ENCODE data around the gene GCK.
A peak's percentile ranks its signal among the peaks of the same experiment; 100 is the strongest.

The GCK gene

DNA sequence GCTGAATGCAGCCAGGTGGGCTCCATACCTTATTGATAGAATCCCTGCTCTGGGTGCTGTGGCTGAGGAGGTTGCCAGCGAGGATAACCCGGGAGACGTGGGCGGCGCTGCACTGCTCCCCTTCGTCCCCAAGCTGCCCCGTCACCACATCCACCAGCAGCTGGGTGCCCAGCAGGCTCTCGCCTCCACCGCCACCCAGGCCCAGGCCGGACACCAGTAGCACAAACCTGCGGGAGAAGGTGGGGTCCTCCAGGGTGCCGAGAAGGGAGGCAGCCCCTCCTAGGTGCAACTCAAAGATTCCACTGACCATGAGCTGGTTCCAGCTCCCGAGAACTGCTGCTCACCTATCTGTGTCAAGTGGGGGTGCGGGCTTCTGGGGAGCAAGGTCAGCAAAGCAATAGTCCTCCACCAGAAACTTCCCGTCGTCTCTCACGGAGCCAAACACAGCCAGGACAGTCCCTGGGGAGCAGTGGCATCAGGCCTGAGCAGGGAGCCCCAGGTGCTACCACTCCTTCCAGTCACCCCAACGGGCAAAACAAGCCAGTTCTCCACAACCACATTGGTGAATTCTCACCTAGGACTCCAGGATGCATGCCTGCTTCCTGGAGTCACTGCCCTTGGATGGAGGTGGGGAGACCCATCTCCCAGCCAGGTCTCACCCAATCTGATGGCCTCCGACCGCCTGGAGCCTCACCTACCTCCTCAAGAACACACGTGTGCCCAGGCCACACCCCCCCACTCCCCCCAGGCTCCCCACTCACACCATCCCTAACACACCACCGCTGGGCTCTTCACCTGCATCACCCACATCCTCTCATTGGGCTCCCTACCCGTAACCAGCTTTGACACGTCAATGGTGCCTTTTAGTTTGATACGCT, 72.2 kb downstream of the GCK start:
- no peak for DNase-seq (ENCODE audit: low read depth)

DNA sequence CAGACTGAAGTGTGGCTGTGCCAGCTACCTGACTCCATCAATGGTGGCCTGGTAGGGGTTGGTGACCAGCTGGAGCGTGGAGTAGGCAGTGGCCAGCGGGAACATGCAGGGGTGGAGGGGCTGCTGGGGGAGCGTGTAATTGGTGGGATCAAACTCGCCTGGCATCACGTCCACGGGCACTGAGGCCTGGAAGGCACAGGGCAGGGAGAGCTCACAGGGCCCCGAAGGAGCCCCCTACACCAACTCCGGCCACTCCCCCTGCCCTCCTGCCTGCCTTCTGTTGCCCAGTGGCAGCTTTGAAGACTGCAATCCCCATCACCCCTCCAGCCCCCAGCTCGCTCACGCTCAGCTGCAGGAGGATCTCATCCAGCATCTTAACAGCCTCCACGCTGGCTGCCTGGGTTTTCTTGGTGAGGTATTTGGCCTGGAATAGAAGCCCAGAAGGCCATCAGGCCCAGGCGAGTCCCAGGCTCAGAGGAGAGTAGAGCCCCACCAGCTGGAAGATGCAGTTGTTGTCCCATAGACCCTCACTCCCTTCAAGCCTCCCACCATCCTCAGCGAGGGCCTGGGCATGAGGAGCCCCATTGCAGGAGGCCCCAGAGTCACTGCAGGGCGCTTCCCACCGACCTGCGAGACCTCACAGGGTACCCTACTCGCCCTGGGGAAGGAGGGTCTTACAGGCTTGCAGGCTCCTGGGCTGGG, 73.0 kb downstream of the GCK start:
- DNase-seq (ENCODE audit: low read depth): no peak

DNA sequence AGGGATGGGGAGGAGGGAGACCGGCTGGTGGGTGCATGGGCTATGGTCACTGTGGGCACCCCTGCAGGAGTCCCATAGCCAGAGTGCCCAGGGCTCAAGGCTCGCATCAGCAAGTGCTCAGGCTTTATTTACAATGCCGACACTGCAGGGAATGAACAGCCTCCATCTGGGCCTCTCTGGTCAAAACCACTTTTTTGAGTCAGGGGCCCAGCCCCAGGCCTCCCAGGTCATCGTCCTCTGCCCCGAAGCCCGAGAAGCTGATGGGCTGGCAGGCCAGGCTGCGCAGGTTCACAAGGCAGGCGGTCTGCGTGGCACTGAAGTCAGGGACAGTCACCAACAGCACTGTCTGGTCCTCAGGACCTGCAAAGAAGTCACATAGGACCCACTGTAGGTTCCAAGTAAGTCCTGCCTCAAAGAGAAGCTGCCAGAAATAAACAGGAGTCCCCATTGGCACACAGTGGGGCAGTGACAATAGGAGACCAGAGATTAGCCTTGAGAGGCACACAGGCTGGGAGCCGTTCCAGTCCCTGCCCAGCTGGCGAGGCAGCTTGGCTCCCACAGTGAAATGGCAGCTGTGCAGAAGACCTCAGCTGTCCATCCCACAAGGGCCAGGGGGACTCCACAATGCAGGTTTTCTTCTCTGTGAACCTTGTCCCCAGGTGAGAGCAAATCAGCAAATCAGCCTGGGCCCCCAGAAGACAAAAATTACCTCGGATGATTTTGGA, 74.5 kb downstream of the GCK start:
- DNase-seq (ENCODE audit: low read depth): no peak

DNA sequence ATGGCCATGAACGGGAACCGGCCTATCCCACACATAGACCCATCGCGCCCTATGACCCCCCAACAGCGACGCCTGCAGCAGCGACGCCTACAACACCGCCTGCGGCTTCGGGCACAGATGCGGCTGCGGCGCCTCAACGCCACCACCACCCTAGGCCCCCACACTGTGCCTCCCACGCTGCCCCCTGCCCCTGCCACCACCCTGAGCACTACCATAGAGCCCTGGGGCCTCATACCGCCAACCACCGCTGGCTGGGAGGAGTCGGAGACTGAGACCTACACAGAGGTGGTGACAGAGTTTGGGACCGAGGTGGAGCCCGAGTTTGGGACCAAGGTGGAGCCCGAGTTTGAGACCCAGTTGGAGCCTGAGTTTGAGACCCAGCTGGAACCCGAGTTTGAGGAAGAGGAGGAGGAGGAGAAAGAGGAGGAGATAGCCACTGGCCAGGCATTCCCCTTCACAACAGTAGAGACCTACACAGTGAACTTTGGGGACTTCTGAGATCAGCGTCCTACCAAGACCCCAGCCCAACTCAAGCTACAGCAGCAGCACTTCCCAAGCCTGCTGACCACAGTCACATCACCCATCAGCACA, 75.4 kb downstream of the GCK start:
- no peak for DNase-seq (ENCODE audit: low read depth)

DNA sequence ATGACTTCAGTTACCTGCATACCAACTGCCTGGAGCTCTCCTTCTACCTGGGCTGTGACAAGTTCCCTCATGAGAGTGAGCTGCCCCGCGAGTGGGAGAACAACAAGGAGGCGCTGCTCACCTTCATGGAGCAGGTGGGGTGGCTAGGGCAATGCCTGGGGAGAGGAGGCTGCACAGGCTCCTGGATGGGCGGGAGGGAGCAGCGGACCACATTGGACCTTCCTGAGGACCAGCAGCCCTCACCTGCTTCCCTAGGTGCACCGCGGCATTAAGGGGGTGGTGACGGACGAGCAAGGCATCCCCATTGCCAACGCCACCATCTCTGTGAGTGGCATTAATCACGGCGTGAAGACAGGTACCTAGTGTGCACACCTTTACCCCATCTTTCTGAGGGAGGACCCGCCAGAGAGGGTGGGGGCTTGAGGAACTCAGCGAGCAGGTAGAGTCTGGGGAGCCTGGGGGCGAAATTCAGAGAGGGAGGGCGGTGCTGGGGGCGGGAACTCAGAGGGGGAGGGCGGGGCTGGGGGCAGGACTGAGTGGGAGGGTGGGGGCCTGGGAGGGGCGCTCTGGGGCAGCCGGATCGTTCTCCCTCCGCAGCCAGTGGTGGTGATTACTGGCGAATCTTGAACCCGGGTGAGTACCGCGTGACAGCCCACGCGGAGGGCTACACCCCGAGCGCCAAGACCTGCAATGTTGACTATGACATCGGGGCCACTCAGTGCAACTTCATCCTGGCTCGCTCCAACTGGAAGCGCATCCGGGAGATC, 76.1 kb downstream of the GCK start:
- no peak for DNase-seq (ENCODE audit: low read depth)

DNA sequence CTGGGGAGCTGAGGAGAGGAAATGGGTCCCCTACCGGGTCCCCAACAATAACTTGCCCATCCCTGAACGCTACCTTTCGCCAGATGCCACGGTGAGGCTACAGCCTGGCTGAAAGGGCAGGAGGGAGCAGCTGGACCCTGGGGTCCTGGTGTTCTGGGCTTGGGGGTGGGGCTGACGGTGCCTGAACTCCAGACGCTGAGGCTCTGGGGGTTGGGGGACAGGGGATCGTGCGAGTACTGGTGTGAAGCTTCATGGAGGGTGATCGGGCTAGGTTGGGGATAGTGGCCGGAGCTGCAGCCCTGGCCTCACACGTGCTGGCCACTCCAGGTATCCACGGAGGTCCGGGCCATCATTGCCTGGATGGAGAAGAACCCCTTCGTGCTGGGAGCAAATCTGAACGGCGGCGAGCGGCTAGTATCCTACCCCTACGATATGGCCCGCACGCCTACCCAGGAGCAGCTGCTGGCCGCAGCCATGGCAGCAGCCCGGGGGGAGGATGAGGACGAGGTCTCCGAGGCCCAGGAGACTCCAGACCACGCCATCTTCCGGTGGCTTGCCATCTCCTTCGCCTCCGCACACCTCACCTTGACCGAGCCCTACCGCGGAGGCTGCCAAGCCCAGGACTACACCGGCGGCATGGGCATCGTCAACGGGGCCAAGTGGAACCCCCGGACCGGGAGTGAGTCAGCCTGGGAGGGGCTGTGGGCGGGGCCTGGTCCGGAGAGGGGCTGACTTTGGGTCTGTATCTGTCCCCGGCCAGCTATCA, 76.8 kb downstream of the GCK start:
- DNase-seq (ENCODE audit: low read depth): no peak

DNA sequence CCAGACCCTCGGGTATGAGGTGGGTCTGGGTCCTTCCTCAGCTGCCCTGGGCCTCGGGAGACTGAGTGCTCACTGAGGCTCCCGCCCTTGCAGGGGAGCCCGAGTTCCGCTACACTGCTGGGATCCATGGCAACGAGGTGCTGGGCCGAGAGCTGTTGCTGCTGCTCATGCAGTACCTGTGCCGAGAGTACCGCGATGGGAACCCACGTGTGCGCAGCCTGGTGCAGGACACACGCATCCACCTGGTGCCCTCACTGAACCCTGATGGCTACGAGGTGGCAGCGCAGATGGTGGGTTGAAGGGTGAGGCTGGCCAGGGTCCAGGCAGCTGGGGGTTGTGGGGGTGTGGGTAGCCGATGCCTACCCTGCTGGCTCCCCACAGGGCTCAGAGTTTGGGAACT, 77.5 kb downstream of the GCK start:
- no peak for DNase-seq (ENCODE audit: low read depth)

DNA sequence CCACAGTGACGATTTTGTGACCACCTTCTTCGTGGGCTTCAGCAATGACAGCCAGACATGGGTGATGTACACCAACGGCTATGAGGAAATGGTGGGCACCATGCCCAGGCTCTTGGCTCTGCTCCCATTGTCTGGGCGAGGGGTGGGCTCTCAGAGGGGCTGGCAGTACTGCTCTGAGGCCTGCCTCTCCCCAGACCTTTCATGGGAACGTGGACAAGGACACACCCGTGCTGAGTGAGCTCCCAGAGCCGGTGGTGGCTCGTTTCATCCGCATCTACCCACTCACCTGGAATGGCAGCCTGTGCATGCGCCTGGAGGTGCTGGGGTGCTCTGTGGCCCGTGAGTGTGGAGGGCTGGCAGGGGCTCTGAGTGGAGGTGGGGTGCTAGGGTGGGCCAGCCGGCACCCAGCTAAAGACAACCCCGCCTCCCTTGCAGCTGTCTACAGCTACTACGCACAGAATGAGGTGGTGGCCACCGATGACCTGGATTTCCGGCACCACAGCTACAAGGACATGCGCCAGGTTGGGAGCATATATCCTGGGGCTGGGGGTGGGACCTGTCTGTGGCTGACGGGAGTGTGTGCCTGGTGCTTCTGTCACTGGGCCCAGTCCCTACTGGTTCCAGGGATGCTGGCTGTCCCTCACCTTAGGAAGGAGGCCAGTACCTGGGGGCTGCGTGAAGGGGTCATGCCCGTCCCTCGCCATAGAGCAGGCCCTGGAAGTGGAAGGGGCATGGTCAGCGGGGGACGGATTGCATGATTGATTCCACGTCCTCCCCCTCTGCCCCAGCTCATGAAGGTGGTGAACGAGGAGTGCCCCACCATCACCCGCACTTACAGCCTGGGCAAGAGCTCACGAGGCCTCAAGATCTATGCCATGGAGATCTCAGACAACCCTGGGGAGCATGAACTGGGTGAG, 78.3 kb downstream of the GCK start:
- DNase-seq (ENCODE audit: low read depth): no peak

DNA sequence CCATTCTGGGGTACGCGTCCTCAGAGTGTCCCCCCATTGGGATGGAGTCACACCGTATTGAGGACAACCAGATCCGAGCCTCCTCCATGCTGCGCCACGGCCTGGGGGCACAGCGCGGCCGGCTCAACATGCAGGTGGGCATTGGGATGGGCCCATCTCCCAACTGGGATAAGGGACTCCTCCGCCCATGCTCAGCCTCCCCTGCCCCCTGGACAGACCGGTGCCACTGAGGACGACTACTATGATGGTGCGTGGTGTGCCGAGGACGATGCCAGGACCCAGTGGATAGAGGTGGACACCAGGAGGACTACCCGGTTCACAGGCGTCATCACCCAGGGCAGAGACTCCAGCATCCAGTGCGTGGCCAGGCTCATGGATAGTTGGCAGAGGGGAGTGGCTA, 79.2 kb downstream of the GCK start:
- DNase-seq (ENCODE audit: low read depth): no peak

DNA sequence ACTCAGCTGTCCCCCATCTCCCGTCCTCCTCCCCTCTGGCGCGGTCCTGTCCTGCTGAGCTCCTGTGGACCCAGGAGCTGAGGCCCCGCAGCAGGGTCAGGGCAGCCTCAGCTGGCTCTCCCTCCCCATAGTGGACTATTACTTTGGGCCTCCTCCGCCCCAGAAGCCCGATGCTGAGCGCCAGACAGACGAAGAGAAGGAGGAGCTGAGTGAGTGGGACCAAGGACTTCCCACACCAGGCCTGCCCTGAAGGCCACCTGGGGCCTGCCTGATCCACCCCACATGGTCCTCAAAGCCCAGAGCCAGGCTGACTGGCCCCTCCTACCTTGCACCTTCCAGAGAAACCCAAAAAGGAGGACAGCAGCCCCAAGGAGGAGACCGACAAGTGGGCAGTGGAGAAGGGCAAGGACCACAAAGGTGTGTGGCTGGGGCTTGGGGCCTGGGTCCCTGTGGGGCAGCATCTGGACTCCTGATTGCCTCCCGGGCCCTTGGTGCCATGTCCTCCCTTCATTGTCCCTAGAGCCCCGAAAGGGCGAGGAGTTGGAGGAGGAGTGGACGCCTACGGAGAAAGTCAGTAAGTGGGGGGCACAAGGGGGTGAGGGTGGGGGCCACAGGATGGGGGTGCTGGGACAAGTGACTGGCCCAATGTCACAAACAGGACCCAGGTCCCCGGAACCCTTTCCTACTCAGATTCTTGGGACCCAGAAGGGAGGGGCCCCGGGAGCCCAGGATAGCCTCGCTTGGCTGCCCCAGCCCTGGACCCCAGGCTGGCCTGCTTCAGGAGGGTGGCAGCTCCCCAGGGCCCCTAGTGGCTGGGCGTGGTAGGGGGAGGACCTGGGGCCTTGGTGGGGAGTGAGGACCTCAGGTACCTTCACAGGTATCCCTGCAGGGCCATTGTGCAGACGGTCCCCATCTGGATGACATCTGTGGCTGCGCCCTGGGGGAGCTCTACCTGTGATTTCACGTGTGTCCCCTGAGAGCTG, 80.2 kb downstream of the GCK start:
- no peak for DNase-seq (ENCODE audit: low read depth)

DNA sequence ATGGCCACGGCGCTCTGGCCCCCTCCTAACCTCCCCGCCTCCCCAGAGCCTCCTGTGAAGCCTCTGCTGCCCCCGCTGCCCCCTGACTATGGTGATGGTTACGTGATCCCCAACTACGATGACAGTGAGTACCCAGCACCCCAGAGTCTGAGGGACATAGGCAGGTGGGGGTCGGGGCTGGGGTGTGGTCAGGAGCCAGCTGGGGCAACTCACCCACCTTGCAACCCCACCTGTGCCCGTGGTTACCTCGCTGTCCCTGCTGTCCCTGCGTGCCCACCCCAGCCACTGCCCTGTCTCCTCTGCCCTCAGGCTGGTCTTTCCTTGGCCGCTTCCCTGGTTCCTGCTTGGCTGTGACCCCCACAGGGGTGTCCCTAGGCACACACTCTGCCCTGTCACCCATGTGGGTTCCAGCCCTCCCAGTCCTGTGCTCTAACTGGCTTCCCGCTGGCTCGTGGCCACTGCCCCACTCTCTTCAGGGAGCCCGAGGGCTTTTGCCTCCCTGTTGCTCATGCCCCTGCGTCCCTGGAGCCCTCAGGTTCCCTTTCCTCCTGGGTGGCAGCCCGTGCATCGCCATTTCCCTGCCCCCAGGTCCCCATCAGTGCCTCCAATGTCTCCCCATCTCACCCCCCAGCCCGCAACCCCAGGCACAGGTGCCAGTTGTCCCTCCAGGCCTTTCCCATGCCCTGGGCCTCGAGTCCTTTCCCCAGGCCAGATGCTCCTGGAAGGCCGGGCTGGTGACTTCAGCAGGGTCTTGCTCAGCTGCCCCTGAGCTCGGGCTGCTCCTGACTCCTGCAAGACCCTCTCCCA, 81.1 kb downstream of the GCK start:
- no peak for DNase-seq (ENCODE audit: low read depth)

DNA sequence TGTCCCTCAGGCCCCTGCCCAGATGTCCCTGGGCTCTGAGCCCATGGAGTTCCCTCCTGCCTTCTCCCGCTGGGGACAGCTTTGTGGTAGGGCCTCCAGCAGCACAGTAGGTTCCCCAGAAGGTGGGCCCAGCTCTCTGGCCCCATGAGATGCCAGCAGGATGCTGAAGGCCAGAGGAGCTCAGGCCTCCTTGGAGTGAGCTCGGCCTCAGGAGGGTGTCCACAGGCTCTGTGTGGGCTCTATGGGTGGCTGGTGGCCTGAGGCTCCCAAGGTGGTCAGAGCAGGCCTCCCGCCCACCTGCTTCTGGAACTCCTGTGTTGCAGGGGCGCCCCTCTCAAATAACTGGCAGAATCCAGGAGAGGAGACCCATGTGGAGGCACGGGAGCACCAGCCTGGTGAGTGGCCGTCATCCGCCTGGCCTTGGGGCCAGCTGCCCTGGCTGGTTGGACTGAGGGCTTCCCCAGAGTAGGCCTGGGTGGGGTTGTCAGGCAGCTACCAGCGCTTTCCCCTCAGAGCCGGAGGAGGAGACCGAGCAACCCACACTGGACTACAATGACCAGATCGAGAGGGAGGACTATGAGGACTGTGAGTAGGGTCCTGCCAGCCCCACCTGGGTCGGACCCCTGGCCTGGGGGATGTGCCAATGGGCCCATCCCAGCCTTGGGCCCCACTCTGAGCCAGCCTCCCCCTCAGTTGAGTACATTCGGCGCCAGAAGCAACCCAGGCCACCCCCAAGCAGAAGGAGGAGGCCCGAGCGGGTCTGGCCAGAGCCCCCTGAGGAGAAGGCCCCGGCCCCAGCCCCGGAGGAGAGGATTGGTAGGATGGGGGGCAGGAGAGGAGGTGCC, 81.9 kb downstream of the GCK start:
- no peak for DNase-seq (ENCODE audit: low read depth)

DNA sequence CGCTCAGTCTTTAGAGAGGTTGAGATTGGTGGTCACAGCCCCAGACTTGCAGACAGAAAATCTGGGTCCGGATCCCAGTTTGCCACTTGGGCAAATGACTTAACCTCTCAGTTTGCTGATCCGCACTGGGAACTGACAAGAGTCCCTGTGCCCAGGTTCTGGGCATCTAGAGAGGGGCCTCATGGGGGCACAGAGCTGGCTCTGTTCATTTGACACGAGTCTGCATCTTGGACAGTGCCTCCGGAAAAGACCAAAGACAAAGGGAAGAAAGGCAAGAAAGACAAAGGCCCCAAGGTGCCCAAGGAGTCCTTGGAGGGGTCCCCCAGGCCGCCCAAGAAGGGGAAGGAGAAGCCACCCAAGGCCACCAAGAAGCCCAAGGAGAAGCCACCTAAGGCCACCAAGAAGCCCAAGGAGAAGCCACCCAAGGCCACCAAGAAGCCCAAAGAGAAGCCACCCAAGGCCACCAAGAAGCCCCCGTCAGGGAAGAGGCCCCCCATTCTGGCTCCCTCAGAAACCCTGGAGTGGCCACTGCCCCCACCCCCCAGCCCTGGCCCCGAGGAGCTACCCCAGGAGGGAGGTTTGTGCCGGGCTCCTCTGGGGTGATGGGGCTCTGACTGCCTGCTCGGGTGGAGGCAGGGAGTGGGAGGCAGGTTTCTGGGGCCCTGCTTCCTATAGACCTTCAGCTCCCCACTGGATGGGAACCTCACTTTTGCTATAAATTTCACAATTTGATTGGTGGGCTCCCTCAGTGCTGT, 82.8 kb downstream of the GCK start:
- no peak for DNase-seq (ENCODE audit: low read depth)

DNA sequence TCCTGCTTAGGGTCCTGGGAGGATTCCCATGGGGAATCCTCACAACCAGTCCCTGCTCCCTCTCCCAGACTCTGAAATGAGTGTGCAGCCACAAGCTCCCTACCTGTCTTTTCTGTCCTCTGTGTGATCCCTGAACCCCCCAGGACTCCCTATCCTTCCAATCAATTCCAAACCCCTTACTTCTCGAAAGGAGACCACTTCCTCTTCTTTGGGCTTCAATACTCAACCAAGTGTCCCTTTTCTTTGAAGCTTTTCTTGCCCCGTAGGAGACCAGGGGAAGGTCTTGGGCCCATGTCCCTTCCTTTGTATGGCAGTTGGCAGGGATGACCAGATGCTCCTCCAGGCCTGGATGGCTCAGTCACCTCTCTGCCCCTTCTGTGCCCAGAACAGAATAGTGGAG, 83.4 kb downstream of the GCK start:
- DNase-seq (ENCODE audit: low read depth): no peak

DNA sequence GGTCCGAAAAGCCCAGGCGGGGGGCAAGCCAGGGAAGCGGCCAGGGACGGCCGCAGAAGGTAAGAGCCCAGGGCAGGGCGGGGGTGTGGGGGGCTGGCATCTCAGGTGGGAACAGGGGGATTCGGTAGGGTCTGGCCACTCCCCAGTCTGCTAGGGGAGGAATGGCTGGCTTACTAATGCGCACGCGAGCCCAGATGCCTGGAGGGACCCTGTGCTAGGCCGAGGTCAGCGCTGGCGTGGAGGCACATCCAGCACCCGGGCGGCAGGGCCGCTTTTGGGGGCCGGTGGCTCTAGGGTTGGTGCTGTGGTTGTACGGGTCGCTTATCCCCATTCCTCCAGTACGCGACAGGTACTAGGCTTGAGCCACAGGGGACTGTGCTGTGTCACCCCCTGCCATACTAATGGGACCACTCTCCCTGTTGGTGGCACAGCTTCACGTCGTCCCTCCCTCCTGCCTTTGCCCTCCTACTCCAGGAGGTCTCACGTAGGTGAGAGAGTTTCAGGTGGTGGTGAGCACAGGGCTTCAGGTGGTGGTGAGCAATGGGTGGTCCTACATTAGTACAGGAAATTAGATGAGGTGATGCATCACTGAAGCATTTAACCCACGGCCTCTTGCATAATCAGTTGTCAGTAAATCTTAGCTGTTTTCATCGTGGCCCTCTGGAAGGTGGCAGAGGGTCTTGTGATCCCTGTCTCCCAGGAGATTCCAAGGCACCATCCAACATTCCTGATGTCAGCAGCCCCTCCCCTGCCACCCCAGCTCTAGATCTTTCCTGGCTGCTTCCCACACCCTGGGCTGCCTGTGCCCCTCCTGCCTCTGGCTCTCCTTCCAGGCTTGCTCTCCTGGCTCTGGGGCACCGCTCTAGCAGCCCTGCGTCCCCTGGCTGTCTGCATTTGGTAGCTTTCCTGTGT, 84.1 kb downstream of the GCK start:
- peak; percentile 82 for DNase-seq (ENCODE audit: low read depth)

All from ELR (cell line).